ENCODE results near the gene SHISAL2B.

Gene SHISAL2B

DNA sequence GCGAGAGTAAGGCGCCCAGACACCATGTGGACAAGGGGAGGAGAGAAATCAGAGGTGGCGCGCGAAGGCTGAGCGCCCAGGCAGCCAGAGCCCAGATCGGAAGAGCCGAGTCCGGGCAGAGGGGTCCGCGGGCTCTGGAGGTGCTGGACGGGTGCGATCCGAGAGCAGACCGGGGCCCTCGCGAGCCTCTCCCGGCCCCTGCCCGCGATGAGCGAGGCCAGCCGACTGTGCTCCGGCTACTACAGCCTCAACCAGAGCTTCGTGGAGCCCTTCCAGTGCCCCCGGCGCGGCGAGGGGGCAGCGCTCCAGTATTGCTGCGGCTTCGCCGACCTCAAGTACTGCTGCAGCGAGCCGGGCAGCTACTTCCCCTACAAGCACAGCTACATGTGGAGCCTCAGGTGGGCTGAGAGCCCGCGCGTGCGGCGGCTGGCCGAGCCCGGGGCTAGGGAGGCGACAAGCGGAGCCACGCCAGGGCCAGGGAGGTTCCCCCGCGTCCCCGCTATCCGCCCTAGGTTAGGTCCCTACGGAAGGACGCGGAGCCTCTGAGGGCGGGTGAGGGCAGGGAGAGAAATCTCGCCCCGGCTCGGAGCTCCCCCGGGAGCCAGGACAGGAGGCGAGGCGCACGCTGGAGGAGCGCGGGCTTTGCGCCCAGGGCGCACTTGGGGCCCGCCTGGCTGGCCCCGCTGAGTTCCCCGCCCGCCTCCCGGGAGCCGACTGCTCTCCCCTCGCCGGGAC lies at the start of gene SHISAL2B:
TSS of gene SHISAL2B (plus strand) at position 87 of the 735 bp plus-strand sequence. CDS start at position 208, 121 bp downstream.
- H3K27me3 ChIP-seq (replicated peaks) = peaks cover 25% of the 10 kb centered on the region
- no peak for DNase-seq
- TF ChIP-seq, protein P1, sequence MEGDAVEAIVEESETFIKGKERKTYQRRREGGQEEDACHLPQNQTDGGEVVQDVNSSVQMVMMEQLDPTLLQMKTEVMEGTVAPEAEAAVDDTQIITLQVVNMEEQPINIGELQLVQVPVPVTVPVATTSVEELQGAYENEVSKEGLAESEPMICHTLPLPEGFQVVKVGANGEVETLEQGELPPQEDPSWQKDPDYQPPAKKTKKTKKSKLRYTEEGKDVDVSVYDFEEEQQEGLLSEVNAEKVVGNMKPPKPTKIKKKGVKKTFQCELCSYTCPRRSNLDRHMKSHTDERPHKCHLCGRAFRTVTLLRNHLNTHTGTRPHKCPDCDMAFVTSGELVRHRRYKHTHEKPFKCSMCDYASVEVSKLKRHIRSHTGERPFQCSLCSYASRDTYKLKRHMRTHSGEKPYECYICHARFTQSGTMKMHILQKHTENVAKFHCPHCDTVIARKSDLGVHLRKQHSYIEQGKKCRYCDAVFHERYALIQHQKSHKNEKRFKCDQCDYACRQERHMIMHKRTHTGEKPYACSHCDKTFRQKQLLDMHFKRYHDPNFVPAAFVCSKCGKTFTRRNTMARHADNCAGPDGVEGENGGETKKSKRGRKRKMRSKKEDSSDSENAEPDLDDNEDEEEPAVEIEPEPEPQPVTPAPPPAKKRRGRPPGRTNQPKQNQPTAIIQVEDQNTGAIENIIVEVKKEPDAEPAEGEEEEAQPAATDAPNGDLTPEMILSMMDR (IDR thresholded peaks at IDR 0.05; ENCODE audit: low read depth, low read length, missing control alignments) = no peak
- peak within 1 kb of the TSS; percentile 43 for H3K4me3 ChIP-seq (ENCODE audit: low read depth, low read length)
- H3K27ac ChIP-seq = no peak within 1 kb of the TSS
- H3K36me3 ChIP-seq (replicated peaks) = no peaks in the 10 kb centered on the region
- in situ Hi-C loops (cut with HindIII; ENCODE audit: low pct_ligation_motif_present, low sequenced_read_pairs) = no loop called here

DNA sequence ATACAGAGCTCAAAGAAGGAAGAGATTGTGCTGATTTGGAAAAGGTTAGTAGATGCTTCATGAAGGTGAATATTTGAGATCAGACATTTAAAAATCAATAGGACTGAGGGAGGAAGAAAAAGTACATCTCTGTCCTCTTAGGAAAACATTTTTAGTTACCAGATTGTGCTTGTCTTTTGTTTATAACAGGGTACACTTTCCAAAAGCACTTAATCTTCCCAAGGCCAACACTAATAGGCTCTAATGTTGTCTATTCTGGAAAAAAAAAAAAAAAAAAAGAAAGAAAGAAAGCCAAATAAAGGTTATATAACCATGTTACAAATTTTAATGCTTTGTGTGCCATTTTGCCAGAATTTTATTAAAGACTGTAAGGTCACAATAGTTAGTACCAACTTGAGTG lies 45.5 kb upstream of the SHISAL2B start:
- Histone ChIP-seq H3K36me3 (replicated peaks) (no peaks in the 10 kb centered on the region), H3K4me3 (ENCODE audit: low read depth, low read length) (no peak overlapping the region), H3K27me3 (replicated peaks) (no peaks in the 10 kb centered on the region), H3K27ac (no peak overlapping the region)
- DNase-seq = no peak
- TF ChIP-seq, protein P1 (IDR thresholded peaks at IDR 0.05; ENCODE audit: low read depth, low read length, missing control alignments) = no peak
- in situ Hi-C loops (cut with HindIII; ENCODE audit: low pct_ligation_motif_present, low sequenced_read_pairs) = loop anchor here (25.0 kb wide), 1 partner anchor 142 kb away; no protein-coding TSS in a partner anchor

DNA sequence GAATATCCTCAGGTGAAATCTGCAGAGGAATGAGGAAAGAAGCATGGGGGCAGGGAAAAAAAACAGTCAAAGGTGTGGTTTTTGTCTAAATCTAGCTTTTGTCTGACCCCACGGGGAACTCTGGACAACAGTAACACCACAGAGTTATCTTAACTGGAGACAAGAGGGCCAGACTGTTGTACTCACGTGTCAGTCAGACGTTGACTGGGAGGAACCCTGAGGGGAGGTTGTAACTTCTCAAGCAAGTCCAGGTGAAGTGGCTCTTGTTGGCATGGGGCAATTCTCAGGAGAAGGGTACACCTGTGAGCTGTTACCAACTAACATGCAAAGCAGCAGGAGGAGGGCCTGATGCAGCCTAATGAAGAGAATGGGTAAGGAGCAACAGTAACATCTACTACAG lies 44.1 kb upstream of the SHISAL2B start:
- TF ChIP-seq, protein P1 (IDR thresholded peaks at IDR 0.05; ENCODE audit: low read depth, low read length, missing control alignments) = no peak
- Histone ChIP-seq H3K4me3 (ENCODE audit: low read depth, low read length) (no peak overlapping the region), H3K36me3 (replicated peaks) (no peaks in the 10 kb centered on the region), H3K27ac (no peak overlapping the region), H3K27me3 (replicated peaks) (no peaks in the 10 kb centered on the region)
- DNase-seq = no peak
- in situ Hi-C loops (cut with HindIII; ENCODE audit: low pct_ligation_motif_present, low sequenced_read_pairs) = loop anchor here (25.0 kb wide), 1 partner anchor 141 kb away; no protein-coding TSS in a partner anchor

DNA sequence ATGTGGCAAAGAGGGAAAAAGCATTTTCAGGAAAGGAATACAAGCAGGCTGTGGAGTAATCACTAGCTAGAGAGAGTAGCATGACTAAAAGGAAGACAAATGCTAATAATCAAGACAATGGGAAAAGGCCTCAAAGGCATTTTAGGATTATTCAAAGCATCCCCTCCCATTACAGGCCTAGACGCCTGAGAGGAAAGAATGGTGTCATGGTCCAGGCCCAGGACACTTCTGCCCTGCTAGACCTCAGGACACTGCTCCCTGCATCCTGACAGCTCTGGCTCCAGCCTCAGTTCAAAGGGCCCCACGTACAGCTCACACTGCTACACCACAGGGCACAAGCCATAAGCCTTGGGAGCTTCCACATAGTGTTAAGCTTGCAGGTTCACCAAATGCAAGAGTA lies 40.8 kb upstream of the SHISAL2B start:
- Histone ChIP-seq H3K27ac (no peak overlapping the region), H3K36me3 (replicated peaks) (no peaks in the 10 kb centered on the region), H3K27me3 (replicated peaks) (no peaks in the 10 kb centered on the region), H3K4me3 (ENCODE audit: low read depth, low read length) (no peak overlapping the region)
- DNase-seq = no peak
- TF ChIP-seq, protein P1 (IDR thresholded peaks at IDR 0.05; ENCODE audit: low read depth, low read length, missing control alignments) = no peak
- in situ Hi-C loops (cut with HindIII; ENCODE audit: low pct_ligation_motif_present, low sequenced_read_pairs) = loop anchor here (25.0 kb wide), 1 partner anchor 138 kb away; no protein-coding TSS in a partner anchor

DNA sequence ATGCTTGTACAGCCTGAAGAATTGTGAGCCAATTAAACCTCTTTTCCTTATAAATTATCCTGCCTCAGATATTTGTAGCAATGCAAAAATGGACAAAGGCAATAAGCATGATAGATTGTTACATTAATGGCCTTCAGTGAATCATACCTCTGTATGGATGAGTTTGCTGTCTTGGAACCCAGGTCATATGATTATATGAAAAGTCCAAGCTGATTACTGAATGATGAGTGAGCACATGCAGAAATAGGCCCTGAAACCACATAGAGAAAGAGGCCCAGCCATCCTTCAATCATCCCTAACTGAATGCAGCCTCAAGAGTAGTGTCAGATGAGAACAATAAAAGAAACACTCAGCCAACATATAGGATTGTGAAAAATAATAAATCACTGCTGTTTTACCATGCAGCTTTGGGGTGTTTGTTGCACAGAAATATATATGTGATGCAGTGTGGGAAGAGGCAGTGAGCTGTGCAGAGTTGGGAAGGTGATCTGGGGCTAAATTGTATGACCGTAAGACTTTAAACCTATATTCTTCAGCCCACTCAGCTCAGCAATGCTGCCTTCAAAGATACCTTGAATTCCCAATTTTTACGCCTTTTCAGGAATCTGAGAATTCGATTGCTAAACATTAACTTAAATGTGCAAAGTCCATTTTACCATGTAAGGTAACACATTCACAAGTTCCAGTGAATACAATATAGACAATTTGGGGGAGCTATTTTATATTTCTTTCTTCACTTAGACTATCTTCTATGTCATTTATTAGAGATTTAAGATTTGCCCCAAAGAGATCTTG lies 36.3 kb upstream of the SHISAL2B start:
- no peak for DNase-seq
- in situ Hi-C loops (cut with HindIII; ENCODE audit: low pct_ligation_motif_present, low sequenced_read_pairs) = no loop called here
- Histone ChIP-seq H3K36me3 (replicated peaks) (no peaks in the 10 kb centered on the region), H3K27ac (no peak overlapping the region), H3K27me3 (replicated peaks) (no peaks in the 10 kb centered on the region), H3K4me3 (ENCODE audit: low read depth, low read length) (no peak overlapping the region)
- TF ChIP-seq, protein P1 (IDR thresholded peaks at IDR 0.05; ENCODE audit: low read depth, low read length, missing control alignments) = no peak
